ENCODE data around the gene AGAP1. TPM values are rescaled to one million over a fixed set of nuclear protein-coding genes. Genes with fewer than 3 reads are reported as not detected.
"Not testable (repeated sequence)": the region's sequence is repeated elsewhere in the genome, so short reads cannot be mapped to it uniquely, and the experiment has no call there.

The AGAP1 gene
- polyA plus RNA-seq, 12 donors: 22.7 to 33.9 (median 26.5) TPM; not detected in 1

DNA sequence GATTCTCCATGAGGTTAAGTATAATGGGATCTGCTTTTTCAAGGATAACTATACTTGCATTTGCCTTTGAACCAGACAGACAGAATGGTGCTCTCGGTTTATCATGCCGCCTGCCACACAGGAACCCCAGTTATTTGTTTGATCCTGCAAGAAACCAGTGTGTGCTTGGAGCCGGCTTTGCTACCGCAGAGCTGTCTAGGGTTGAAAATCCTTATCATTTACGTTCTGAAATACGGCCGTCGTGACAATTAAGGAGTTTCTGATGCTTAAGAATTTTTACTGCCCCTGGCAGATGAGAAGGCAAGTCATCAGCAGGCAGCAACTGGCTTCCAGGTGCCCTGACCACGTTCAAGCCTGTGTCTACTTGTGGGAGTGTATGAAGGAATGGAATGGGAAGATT lies 562.3 kb downstream of the AGAP1 start:
- no peak for DNase-seq

DNA sequence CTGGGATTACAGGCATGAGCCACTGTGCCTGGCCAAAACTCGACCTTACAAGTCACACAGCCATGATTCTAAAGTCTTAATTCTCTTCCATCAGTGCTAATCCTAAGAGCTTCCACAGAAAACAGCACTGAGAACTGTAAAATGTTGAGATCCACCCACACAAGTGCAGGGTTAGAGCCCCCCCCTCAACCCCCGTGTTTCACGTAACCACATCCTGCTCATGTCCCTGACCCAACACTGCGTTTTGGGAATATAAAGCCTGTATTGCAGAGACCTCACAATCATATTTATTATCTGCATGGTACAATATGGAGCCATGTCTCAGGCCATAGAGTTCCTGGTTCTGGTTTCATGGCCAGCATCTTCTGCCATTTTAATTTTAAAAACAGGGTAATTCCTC lies 563.5 kb downstream of the AGAP1 start:
- DNase-seq: no peak

DNA sequence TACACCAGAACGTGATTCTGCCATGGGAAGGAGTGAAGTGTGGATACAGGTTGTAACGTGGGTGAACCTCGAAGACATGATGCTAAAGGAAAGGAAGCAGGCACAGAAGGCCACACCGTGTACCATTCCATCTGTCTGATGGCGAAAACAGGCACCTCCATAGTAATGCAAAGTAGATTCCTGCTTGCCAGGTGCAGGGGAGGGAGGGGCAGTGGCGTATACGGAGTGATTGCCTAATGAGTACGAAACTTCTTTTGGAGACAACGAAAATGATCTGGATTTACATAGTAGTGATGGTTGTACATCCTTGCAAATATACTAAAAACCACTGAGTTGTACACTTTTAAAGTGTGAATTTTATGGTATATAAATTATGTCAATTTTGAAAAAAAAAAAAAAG lies 567.7 kb downstream of the AGAP1 start:
- no peak for DNase-seq

DNA sequence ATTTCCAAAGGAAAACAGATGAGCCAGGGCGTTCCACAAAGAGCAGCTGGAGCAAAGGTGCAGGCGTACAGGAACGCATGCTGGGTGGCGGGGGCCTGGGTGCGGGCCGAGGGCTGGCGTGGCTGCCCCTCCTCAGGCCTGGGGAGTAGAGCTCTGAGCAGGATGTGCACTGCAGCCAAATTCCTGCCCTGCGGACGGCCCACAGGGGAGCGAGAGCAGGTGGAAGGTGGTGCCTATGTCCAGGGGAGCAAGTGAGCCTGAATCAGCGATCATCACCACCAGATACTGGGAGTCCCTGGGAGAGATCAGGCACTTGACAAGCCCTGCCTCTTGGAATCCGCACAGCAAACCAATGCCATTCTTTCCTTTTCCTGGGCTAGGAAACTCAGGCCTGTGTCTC lies 568.1 kb downstream of the AGAP1 start:
- DNase-seq: no peak

DNA sequence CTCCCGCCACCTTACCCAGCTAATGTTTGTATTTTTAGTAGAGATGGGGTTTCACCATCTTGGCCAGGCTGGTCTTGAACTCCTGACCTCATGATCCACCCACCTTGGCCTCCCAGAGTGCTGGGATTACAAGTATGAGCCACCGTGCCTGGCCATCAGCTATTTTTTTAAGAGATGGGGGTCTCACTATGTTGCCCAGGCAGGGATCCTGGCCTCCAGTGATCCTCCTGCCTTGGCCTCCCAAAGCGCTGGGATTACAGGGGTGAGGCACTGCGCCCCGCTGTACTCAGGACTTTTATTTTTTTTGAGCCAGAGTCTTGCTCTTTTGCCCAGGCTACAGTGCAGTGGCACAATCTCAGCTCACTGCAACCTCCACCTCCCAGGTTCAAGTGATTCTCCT lies 569.0 kb downstream of the AGAP1 start:
- not testable (repeated sequence) for DNase-seq

DNA sequence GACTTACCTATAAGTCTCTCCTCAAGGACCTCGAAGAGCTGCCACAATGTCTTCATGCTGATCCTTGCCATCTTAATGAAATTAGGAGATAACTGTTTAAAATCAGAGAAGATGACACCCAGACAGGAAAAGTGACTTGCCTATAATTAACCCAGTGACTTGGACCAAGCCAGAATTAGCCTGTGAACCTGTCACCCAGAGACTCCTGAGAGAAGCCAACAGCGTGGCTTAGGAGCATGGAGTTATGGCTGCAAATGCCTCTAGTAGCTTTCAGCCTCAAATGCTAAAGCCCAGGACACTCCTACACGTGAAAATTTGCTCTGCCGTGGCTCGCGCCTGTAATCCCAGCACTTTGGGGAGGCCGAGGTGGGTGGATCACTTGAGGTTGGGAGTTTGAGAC lies 570.2 kb downstream of the AGAP1 start:
- DNase-seq: no peak

DNA sequence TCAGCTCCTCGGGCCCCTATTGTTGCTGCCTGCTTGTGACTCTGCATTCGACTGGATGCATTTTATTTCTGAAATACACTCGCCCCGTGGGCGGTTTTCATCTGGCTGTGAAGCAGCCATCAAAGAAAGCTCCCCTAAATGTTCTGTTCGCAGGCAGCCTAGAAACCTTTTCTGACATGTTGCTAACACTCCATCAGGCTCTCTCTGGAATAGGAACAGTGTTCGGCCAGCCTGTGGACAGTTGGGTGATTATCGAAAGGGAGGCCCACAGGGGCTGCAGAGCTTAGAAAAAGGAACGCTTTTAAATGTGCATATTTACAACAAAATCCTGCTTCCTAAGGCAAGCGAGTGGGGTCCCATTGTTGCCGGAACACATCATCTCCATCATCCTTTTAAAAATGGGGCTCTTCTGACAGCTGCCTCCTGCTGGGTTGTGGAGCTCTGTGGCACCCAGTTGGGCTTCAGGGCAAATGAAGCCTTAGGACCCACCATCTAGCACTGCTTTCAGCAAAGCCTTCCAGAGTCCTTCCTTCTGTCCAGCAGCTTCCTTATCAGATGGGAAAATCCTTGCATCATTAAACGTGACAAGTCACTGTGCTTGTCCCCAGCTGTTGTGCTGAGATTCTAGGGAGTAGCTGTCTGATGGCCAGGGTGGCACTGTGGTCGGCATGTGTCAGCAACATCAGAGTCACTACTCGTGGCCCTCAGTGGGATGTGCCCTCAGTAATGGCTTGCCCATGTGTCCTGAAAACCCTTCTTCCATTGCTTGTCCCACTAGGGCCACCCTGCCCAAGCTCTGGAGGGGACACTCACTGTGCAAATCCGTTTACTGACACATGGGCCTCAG lies 571.7 kb downstream of the AGAP1 start:
- DNase-seq: no peak

DNA sequence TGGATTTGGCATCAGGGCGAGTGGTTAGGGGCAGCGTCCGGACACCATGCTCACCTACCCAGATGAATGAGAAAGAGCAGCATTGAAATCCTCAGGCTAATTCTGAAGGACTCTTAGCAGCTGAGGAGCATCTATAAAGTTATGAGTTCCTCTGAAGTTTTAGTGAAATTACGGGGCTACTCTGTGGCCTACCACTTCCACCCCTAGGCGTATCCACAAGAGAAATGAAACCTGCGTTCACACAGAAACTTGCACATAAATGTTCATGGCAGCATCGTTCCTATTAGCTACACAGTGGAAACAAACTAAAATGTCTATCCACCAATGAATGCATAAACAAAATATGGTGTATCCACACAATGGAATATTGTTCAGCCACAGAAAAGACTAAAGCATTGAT lies 576.4 kb downstream of the AGAP1 start:
- DNase-seq: no peak

DNA sequence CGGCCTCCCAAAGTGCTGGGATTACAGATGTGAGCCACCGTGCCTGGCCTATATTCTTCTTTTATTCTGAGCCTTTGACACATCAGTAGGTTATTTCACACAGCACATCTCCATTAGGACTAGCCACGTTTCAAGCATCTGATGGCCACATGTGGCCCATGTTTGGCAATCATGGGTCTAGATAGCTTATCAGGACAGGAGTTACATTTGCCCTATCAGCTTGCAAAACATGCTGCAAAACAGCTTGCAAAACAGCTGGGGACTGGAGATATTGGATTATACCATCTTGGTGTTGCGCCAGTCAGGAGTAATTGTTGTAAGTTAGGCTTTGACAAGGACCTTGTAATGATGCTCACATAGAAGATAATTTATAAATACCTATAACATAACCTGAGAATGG lies 579.4 kb downstream of the AGAP1 start:
- DNase-seq: no peak

DNA sequence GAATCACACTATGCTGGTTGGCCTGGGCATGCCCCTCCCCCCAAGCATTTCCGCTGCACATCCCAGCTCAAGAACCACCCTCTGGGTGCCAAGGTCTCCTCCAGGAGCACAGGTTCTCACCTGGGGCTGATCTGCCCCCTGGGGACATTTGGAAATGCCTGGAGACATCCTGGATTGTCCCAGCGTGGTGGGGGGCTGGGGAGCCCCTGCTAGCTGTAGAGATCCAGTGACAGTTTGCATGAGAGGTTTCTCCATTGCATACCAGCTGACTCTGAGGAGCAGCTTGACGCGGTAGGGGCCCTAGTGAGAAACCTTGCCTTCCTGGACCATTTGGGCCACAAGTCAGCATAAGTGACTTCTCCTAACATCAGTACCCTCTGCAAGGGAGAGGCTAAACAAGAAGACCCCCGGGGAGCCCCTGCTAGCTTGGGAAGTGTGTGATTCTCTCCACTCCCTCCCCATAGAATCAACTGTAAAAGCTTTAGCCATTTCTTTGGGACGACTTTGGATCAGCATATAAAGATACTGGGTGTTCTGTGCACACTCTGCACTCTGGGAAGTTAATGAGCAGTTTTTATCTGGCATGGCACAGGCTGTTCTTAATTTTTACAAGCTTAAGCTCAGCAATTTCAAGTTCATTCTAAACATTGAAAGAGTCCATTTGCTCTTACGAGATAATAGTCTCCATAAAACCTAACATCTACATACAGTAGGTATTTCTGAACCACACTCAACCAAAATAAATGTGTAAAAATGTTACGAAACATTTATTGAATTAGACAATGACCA lies 580.2 kb downstream of the AGAP1 start:
- DNase-seq: no peak

DNA sequence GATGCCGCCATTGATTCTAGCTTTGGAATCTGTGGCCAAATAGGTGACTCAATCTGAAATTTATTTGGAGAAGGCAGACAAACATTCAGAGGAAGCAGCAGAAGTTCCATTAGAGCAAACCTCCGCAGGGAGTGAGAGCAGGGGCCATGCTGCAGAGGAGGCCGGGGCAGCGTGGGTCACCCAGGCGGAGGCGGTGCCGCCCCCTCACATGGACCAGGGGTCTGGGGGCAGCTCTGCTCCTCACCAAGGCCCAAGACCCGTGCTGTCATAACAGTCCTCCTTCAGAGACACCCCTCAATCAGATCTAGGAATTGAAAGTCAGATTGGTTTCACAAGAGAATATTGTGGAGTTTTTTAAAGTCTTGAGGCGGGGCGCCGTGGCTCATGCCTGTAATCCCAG lies 582.0 kb downstream of the AGAP1 start:
- no peak for DNase-seq

DNA sequence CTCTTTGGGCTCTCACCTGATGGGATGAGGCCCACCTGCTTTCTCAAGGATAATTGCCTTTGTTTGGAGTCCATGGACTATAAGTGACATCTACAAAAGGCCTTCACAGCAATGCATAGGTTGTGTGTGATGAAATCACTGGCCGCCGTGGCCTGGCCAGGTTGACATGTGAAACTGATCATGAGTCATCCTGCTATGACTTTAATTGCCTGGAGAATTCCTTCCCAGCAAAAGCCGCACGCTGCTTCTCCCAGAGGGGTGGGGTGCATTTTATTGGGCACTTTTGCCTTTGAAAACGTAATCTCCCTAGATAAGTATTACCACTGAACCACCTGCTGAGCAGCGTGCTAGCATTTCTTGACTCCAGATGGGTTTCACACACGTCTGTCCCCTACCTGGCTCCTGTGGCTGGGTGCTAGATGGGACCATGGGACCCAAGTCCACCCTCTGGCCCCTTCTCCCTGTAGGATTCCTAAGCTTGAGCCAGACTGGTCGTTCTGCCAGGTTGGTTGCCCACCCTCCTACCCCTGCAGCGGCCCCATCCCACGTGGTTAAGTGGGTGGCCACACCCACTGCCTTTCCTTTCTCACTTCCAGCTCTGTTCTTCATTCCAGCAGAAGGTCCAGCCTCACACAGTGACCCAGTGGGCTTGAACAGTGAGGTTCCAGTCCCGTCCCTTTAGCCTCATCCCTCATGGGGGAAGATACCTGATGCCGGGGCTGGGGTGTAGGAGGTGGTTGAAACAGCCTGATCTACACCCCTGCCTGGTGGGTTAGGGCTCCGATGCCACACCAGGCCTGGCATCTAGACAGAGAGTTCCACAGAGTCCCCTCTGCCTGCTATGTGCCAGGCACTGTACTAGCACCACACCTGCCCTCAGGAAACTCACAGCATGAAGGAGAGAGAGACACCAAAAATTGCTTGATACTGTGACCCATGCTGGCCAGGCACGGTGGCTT lies 584.7 kb downstream of the AGAP1 start:
- no peak for DNase-seq

DNA sequence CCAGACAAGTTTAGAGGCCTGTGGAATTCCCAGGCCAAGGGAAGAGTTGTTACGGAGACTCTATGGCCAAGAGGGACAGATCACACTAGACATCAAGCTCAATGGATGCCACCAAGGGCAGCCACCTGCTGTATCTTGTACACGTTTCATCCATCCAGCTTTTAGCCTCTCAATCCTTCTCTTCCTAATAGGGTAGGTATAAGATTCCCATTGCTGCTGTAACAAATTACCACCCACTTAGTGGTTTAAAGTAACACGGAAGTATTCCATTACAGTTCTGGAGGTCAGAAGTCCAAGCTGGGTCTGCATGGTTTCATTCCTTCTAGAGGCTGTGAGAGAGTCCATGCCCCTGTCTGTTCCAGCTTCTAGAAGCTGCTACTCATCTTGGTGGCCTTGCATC lies 586.6 kb downstream of the AGAP1 start:
- no peak for DNase-seq

DNA sequence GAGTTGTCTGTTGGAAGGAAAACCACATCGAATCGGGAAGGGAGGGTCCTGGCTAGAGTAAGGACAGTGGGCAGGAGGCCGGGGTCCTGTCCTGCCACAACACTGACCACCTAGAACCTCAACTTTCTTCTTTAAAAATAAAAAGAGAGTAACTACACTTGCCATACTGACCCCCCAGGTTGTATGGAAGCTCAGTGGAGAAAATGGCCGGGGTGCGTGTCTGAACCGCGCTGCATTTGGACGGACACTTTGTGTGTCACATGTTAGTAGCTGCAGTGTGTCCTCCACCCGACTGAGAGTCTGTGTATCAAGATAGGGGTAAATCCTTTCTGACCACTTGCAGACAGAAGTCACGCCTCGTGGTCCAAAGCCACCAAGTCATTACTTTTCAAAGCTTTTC lies 587.3 kb downstream of the AGAP1 start:
- DNase-seq: no peak

DNA sequence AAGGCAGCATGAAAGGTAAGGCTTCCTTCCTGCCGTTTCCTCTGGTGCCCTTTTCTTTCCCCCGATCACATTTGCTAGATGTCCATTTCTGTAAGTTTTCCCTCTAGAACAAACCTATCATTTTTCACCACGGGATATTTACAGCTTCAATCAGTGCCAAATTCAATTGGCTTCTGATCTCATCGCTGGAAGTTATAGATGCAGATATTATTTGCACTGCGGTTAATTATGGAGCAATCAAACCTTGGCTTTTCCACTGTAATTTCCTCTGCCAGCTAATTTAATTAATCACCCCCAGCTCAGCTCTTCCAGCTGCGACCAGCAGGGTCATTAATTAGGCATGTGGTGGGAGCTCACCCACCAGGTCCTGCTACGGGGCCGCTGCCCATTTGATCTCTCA lies 588.2 kb downstream of the AGAP1 start:
- no peak for DNase-seq

DNA sequence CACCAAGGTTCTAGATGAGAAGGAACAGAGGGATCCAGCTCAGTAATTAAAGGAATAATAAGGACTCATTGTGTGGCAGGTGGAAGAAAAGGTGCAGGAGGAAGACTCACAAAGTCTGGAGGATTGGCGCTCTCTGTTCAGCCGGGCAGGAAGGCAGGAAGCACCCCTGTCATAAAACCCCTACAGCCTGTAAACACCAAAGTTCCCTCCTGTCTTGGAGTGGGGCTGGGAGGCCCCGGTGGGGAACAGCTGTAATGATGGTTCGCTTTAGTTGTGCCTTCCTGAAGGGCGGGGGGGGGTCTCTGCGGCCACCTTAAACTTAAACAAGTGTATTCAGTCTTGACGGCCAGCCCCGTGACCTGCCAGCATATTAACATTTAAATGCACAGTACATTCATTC lies 590.1 kb downstream of the AGAP1 start:
- DNase-seq: no peak

DNA sequence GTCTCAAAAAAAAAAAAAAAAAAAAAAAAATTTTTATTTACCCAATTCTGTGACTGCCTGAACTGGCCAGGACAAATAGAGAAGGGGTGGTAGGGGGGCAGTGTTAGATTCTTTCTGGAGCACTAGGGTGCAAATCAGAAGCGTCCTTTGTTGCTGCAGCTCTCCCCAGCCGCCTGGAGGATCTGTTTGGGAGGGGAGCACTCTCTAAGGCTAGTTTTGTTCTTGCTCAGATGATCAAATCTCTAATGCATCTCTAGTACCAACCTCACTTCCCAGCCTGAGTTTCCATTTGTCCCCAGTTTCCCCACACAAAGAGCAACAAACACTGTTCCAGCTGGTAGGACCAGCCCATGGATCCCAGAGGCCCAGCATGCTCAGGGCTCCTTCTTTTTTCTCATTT lies 591.4 kb downstream of the AGAP1 start:
- DNase-seq: no peak

DNA sequence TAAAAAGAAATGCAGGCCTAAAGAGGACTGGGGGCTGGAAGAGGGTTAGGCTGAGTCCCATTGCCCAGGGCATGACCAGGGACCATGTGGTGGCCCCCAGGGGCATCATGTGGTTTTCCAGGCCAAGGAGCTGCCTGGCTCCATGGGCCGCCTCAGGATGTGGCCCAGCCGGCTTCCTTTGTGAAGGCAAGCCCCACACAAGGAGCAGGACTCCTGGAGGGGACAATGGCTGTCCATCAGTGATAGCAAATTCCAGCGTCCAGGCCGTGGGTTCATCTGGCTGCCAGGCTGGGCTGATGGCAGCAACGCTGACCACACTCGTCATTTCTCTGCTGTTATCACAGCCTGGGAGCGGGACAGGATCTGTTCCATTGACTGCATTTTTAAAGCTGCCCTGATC lies 591.8 kb downstream of the AGAP1 start:
- no peak for DNase-seq

DNA sequence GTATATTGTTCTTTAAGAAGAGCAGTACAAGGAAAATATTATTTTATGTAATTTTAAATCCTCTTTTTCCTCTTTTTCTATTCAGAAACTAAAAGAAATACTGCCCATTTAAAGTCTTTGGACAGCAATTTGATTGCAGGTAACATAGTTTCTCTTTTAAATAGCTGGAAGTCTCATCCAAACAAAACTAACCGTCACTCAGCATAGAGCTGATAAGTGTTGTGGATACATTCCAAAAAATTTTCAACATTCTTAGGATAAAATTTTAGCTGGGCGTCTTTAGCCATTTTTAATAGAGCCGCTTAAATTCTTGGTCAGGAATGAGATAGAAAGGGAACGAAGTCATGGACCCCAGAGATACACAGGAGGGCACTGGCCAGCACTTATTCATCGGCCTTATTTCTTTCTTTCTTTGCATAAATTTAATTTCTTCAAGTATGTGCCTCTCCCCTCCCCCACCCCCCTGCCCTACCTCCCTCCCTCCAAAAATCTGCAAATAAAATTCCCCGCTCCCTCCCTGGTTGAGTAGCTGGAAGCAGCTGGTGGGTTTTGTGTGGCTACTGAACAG lies 592.6 kb downstream of the AGAP1 start:
- no peak for DNase-seq

DNA sequence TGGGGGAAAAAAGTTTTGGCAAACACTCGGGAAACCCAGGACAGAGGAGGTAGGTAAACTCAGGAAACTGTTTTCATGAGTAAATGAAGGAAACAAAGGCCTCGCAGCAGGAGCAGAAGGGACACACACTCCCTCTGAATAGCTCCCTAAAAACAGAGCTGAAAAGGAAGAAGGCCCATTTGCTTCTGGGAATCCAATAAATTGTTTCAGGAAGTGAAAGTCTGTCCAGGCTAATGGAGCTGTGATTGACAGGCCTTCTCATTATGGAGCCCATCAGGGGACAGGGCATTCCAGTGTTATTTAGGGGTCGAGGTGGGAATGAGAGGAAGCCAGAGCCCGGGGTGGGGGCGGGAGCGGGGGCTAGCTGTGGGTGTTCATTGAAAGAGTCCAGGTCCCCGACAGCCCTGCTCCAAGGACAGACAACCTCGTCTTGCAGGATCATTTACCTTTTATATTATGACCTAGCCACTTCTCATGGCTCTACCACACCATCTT lies 593.2 kb downstream of the AGAP1 start:
- no peak for DNase-seq

DNA sequence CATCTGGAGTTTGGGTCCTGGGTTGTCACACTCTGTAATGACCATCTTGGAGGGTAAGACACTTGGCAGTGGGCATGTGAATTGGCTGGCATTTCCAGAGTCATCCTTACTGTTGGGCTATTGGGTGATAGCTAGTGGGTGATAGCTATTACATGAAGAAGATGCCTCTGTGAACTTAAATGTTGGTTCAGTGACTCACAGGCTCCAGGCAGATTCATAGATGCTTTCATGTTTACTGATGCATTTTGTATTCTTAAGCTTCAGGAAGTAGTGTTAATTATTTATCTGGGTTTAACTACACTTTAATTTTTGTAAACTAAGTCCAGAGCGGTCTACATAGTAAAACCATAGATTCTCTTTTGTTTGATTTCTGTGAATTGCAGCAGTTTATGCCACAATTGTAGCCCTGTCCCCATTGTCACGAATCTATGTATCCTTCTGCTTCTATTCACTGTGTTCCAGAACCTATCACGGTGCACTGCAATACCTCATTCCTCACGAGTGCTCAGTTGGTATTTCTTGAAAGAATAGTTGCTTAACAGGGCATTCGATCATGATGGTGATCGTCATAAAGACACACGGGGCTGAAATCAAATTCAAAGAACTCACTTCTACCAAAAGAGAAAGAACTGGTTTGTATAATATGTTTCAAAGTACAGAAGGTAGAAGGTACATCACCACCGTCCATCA lies 594.7 kb downstream of the AGAP1 start:
- no peak for DNase-seq
